PC-3 (cell line): ENCODE measurements around the gene YIPF6. TPM values are rescaled to one million over a fixed set of nuclear protein-coding genes. Genes with fewer than 3 reads are reported as not detected.
A peak's percentile ranks its signal among the peaks of the same experiment; 100 is the strongest.

Source experiments
- ATAC-seq: fragments of 200-7000 bp; cut with Tn5 transposase; 2 replicates; pipeline ENCODE4 v1.9.1; 2020; ENCODE audit warnings: mild to moderate bottlenecking, moderate library complexity
- BruUV-seq: library from RNA; stranded (reverse); fragments of 400-500 nt; replicated peaks from 2 replicates; lab custom pipeline; 2021; lab: Mats Ljungman, UMichigan
- CTCF ChIA-PET: fragments of 300-600 bp; sonication (Branson Sonifier 250); formaldehyde crosslinking; loops from one replicate; lab custom pipeline; 2022; ENCODE audit warnings: antibody characterized with exemption; lab: Charles Lee
- POLR2A ChIA-PET: fragments of 300-600 bp; sonication (Branson Sonifier 250); formaldehyde crosslinking; loops from one replicate; lab custom pipeline; 2022; ENCODE audit warnings: antibody characterized with exemption; ENCODE audit not compliant: unreplicated experiment; lab: Charles Lee
- DNase-seq: peaks from one replicate; pipeline ENCODE4 v3.0.0-alpha.2; 2015
- H2AFZ ChIP-seq: fragments of 300-600 bp; sonication (generic); 2 replicates; pipeline ENCODE4 v1.6.0; 2016; ENCODE audit warnings: antibody characterized with exemption, low read length
- H3F3A ChIP-seq: fragments of 300-600 bp; sonication (generic); one replicate; pipeline ENCODE4 v1.6.0; 2017; ENCODE audit warnings: antibody characterized with exemption, low read length, control low read depth, mild to moderate bottlenecking; ENCODE audit not compliant: unreplicated experiment
- H3K27ac ChIP-seq: fragments of 300-600 bp; sonication (generic); 2 replicates; pipeline ENCODE4 v1.5.1; 2016; ENCODE audit warnings: mild to moderate bottlenecking, low read length
- H3K27me3 ChIP-seq: fragments of 300-600 bp; sonication (generic); 2 replicates; pipeline ENCODE4 v1.6.1; 2016; ENCODE audit warnings: low read length, mixed read lengths
- H3K36me3 ChIP-seq: fragments of 300-600 bp; sonication (generic); 2 replicates; pipeline ENCODE4 v1.6.1; 2016; ENCODE audit warnings: low read depth, mixed run types, low read length, mixed read lengths
- H3K4me1 ChIP-seq: fragments of 300-600 bp; sonication (generic); 2 replicates; pipeline ENCODE4 v1.5.1; 2016; ENCODE audit warnings: low read length; ENCODE audit not compliant: insufficient read depth
- H3K4me2 ChIP-seq: fragments of 300-600 bp; sonication (generic); 2 replicates; pipeline ENCODE4 v1.6.0; 2016; ENCODE audit warnings: low read length
- H3K4me3 ChIP-seq: fragments of 300-600 bp; sonication (generic); 2 replicates; pipeline ENCODE4 v1.5.1; 2016; ENCODE audit warnings: mild to moderate bottlenecking, low read length, mixed read lengths
- H3K79me2 ChIP-seq: fragments of 300-600 bp; sonication (generic); 2 replicates; pipeline ENCODE4 v1.6.1; 2017; ENCODE audit warnings: low read length, mixed read lengths
- H3K9ac ChIP-seq: fragments of 300-600 bp; sonication (generic); 2 replicates; pipeline ENCODE4 v1.6.0; 2016; ENCODE audit warnings: mild to moderate bottlenecking, low read length
- H3K9me2 ChIP-seq: fragments of 300-600 bp; sonication (generic); replicated peaks from 2 replicates; pipeline ENCODE4 v1.6.1; 2016; ENCODE audit warnings: mixed run types, low read length, mixed read lengths
- H3K9me3 ChIP-seq: fragments of 300-600 bp; sonication (generic); 2 replicates; pipeline ENCODE4 v1.6.1; 2016; ENCODE audit warnings: low read length, mixed read lengths
- H4K20me1 ChIP-seq: fragments of 300-600 bp; sonication (generic); 2 replicates; pipeline ENCODE4 v1.6.1; 2016; ENCODE audit warnings: low read length, mixed read lengths
- CTCF ChIP-seq: fragments of 300-600 bp; sonication (generic); conservative IDR thresholded peaks from 2 replicates; pipeline ENCODE4 v1.5.1; 2017; ENCODE audit warnings: antibody characterized with exemption, low read depth, mild to moderate bottlenecking, low read length
- EZH2 ChIP-seq: fragments of 300-600 bp; sonication (generic); IDR thresholded peaks from one replicate; pipeline ENCODE4 v1.6.1; 2017; ENCODE audit warnings: antibody characterized with exemption, mild to moderate bottlenecking, low read length; ENCODE audit not compliant: unreplicated experiment
- EZH2phosphoT487 ChIP-seq: fragments of 300-600 bp; sonication (generic); IDR thresholded peaks from 2 replicates; pipeline ENCODE4 v1.6.1; 2018; ENCODE audit warnings: mild to moderate bottlenecking, antibody characterized with exemption, low read length, borderline replicate concordance
- intact Hi-C: fragments of 100-400 bp; cut with micrococcal nuclease; formaldehyde crosslinking; loops from 2 replicates; pipeline ENCODE4 v1.9.0; 2023
- total RNA-seq: library from RNA; depleted of rRNA; stranded (reverse); fragments of >200 nt; gene quantifications from 2 replicates; pipeline ENCODE4 v1.2.3, GENCODE V29; 2014

The YIPF6 gene
- total RNA-seq, 1 experiment from 2014 or later = 37.0 TPM

DNA sequence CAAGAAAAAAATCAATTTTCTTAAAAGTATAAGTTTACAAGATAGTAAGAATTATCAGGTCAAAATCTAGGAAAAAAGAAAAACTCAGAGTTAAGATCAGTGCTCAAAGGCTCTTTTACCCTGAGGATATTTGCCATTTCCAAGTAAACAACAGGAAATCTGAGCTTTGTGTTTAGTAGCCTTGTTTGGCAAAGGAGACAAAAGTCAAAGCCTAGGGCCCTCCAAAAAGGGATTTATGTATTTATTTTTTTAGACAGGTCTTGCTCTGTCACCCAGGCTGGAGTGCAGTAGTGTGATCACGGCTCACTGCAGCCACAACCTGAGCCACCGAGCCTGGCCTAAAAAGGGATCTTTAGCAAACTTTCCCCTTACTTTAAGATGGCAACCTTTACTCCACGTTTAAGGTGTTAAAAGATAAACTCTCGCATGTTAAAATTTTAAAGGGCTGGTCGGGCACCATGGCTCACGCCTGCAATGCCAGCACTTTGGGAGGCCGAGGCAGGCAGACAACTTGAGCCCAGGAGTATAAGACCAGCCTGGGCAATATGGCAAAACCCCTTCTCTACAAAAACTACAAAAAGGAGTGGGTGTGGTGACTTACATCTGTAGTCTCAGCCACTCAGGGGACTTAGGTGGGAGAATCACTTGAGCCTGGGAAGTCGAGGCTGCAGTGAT, 44.2 kb upstream of the YIPF6 start:
- ChIA-PET POLR2A (interaction anchor here (0.6 kb wide), 1 partner anchor 9 kb away, joined by 5 read pairs; no protein-coding TSS in a partner anchor), CTCF (no interaction called here)
- Histone ChIP-seq H2AFZ (peak overlapping the region; percentile 59), H4K20me1 (no peaks in the 10 kb centered on the region), H3K27me3 (no peaks in the 10 kb centered on the region), H3K36me3 (no peaks in the 10 kb centered on the region), H3K4me2 (peak overlapping the region; percentile 48; the same call in 1 of the 2 replicates), H3K4me1 (peaks cover 8% of the 10 kb centered on the region), H3K79me2 (no peaks in the 10 kb centered on the region), H3K4me3 (no peak overlapping the region), H3K9me2 (no peaks in the 10 kb centered on the region), H3F3A (no peaks in the 10 kb centered on the region), H3K27ac (peak overlapping the region; percentile 52), H3K9me3 (no peaks in the 10 kb centered on the region), H3K9ac (no peak overlapping the region)
- intact Hi-C loops = no loop called here
- DNase-seq = peak; percentile 63
- TF ChIP-seq EZH2 = no peak
- TF ChIP-seq EZH2phosphoT487 = no peak
- no peak for TF ChIP-seq CTCF
- no TSS peak for BruUV-seq
- ATAC-seq = peak; percentile 91

DNA sequence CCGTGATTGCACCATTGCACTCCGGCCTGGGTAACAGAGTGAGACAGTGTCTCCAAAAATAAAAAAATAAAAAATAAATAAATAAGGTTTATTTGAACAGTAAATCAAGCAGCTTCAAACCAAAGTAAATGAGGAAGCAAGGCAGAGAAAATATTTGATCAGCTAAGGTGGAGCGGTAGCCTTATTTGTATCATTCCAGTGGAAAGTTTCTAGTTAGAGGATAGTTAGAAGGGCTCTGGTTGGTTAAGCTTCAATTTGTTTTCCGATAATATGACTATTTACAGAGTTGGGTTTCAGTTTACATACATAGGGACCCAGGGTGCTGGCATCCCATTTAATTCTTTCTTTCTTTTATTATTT, 43.7 kb upstream of the YIPF6 start:
- POLR2A ChIA-PET = no interaction called here
- H3F3A ChIP-seq = no peaks in the 10 kb centered on the region
- DNase-seq (no peak), ATAC-seq (peak; percentile 22; the same call in 1 of the 2 replicates)
- no peak overlapping the region for H3K9ac ChIP-seq
- H3K4me2 ChIP-seq = no peak overlapping the region
- no peak overlapping the region for H3K4me3 ChIP-seq
- peak overlapping the region; percentile 59; the same call in 1 of the 2 replicates for H2AFZ ChIP-seq
- no peaks in the 10 kb centered on the region for H3K27me3 ChIP-seq
- H3K36me3 ChIP-seq = no peaks in the 10 kb centered on the region
- H3K4me1 ChIP-seq = peaks cover 8% of the 10 kb centered on the region
- CTCF ChIA-PET = no interaction called here
- no peak overlapping the region for H3K27ac ChIP-seq
- no peak for TF ChIP-seq EZH2phosphoT487
- no peaks in the 10 kb centered on the region for H3K9me2 ChIP-seq
- intact Hi-C loops = no loop called here
- no peaks in the 10 kb centered on the region for H3K9me3 ChIP-seq
- H3K79me2 ChIP-seq = no peaks in the 10 kb centered on the region
- BruUV-seq = no TSS peak
- H4K20me1 ChIP-seq = no peaks in the 10 kb centered on the region

- Histone ChIP-seq H3K27me3 (no peaks in the 10 kb centered on the region), H3K27ac (no peak overlapping the region), H3K9ac (no peak overlapping the region), H2AFZ (no peak overlapping the region), H4K20me1 (no peaks in the 10 kb centered on the region), H3K4me1 (peaks cover 12% of the 10 kb centered on the region), H3K36me3 (no peaks in the 10 kb centered on the region), H3K4me3 (no peak overlapping the region), H3K9me3 (no peaks in the 10 kb centered on the region), H3K4me2 (no peak overlapping the region), H3K79me2 (no peaks in the 10 kb centered on the region), H3F3A (no peaks in the 10 kb centered on the region), H3K9me2 (no peaks in the 10 kb centered on the region)
- DNase-seq = no peak
- TF ChIP-seq CTCF = no peak
- no peak for TF ChIP-seq EZH2
- no peak for TF ChIP-seq EZH2phosphoT487
- ChIA-PET CTCF (no interaction called here), POLR2A (no interaction called here)
- intact Hi-C loops = loop anchor here (5.0 kb wide), 1 partner anchor 279 kb away; no protein-coding TSS in a partner anchor
- no peak for ATAC-seq
- no TSS peak for BruUV-seq
These were observed 37.8 kb upstream of the YIPF6 start for GRCh38 chrX:68461093-68461492.
